Upper lobe of left lung (tissue), 6 donors: Measurements from ENCODE around the gene ANO10. TPM values are rescaled to one million over a fixed set of nuclear protein-coding genes. Genes with fewer than 3 reads are reported as not detected.

Experiments used
- ATAC-seq, 2 donors: fragments of 200-7000 bp; cut with Tn5 transposase; one replicate each; pipeline ENCODE4 v1.9.1; 2022; ENCODE audit warnings: mild to moderate bottlenecking in 2 of 2, moderate library complexity in 2 of 2; ENCODE audit not compliant: low FRiP score in 2 of 2
- DNase-seq, 2 donors: peaks; one replicate each; pipeline ENCODE4 v3.0.0-alpha.2; 2019 to 2020
- H3K27ac ChIP-seq, 4 donors: fragments of 200-600 bp; sonication (generic); one replicate each; pipeline ENCODE4 v1.5.1; 2016 to 2019
- H3K27me3 ChIP-seq, 4 donors: fragments of 200-600 bp; sonication (generic); one replicate each; pipeline ENCODE4 v1.5.1; 2017 to 2019
- H3K36me3 ChIP-seq, 4 donors: fragments of 200-600 bp; sonication (generic); one replicate each; pipeline ENCODE4 v1.5.1; 2016 to 2019
- H3K4me1 ChIP-seq, 4 donors: fragments of 200-600 bp; sonication (generic); one replicate each; pipeline ENCODE4 v1.5.1; 2018 to 2019
- H3K4me3 ChIP-seq, 4 donors: fragments of 200-600 bp; sonication (generic); one replicate each; pipeline ENCODE4 v1.5.1; 2017 to 2019; ENCODE audit warnings: mild to moderate bottlenecking in 2 of 4, moderate library complexity in 1 of 4
- H3K9me3 ChIP-seq, 4 donors: fragments of 200-600 bp; sonication (generic); one replicate each; pipeline ENCODE4 v1.5.1; 2018 to 2019
- EP300 ChIP-seq, 4 donors: sonication (generic); formaldehyde crosslinking; IDR thresholded peaks; one replicate each; pipeline ENCODE4 v1.5.1; 2017; ENCODE audit warnings: antibody characterized with exemption in 4 of 4, control low read depth in 2 of 4
- POLR2A ChIP-seq, 4 donors: fragments of 450-650 bp; IDR thresholded peaks; one replicate each; pipeline ENCODE4 v1.5.1; 2016 to 2017; ENCODE audit warnings: antibody characterized with exemption in 4 of 4, mild to moderate bottlenecking in 2 of 4
- POLR2AphosphoS5 ChIP-seq, 2 donors: sonication (generic); formaldehyde crosslinking; IDR thresholded peaks; one replicate each; pipeline ENCODE4 v1.5.1; 2017; ENCODE audit warnings: antibody characterized with exemption in 2 of 2
- WGBS, 2 donors: methylation state at CpG; one replicate each; pipeline ENCODE4 v1.1.5; 2017 to 2018; 5-methylcytosine and 5-hydroxymethylcytosine counted together
- total RNA-seq, 6 donors: library from RNA; depleted of rRNA in 4 of 6; stranded (reverse); fragments of >200 nt in 4 of 6; gene quantifications; one replicate each; pipeline versions ENCODE4 v1.1.0 to v1.2.1, GENCODE V29; 2016 to 2021
- TF ChIP-seq, protein P1 (sequence below), 6 experiments: fragments of 450-650 bp in 4 of 6; fragments of 200-600 bp in 2 of 6; sonication (generic) in 2 of 6; IDR thresholded peaks; one replicate each; pipeline ENCODE4 v1.5.1; 2016 to 2019; ENCODE audit warnings: antibody characterized with exemption in 6 of 6
- donor health status: DM: no; HTN: no; CAD: no; lungs with moderate emphysema.
- donor health status: DM: no; HTN: yes; CAD: no; lungs with severe emphysema.

Gene ANO10
- total RNA-seq, 6 donors from 2014 or later: 12.9 to 27.2 (median 18.3) TPM

GRCh38 chr3:43515208-43515917 lies 106.4 kb downstream of the ANO10 start:
- Histone ChIP-seq H3K4me3 (no peak overlapping the region), H3K9me3 (peaks cover 0 to 13% (median 9%) of the 10 kb centered on the region in 4 donors), H3K27ac (no peak overlapping the region), H3K36me3 (no peaks in the 10 kb centered on the region), H3K4me1 (no peaks in the 10 kb centered on the region), H3K27me3 (no peaks in the 10 kb centered on the region)
- 79 to 93% methylated on average over 2 of the region's 2 CpGs for WGBS, 2 donors
- DNase-seq (no peak), ATAC-seq (no peak)
- TF ChIP-seq EP300 (IDR thresholded peaks at IDR 0.05) (no peak), POLR2A (IDR thresholded peaks at IDR 0.05) (no peak), POLR2AphosphoS5 (IDR thresholded peaks at IDR 0.05) (no peak)
- TF ChIP-seq, protein P1, sequence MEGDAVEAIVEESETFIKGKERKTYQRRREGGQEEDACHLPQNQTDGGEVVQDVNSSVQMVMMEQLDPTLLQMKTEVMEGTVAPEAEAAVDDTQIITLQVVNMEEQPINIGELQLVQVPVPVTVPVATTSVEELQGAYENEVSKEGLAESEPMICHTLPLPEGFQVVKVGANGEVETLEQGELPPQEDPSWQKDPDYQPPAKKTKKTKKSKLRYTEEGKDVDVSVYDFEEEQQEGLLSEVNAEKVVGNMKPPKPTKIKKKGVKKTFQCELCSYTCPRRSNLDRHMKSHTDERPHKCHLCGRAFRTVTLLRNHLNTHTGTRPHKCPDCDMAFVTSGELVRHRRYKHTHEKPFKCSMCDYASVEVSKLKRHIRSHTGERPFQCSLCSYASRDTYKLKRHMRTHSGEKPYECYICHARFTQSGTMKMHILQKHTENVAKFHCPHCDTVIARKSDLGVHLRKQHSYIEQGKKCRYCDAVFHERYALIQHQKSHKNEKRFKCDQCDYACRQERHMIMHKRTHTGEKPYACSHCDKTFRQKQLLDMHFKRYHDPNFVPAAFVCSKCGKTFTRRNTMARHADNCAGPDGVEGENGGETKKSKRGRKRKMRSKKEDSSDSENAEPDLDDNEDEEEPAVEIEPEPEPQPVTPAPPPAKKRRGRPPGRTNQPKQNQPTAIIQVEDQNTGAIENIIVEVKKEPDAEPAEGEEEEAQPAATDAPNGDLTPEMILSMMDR (IDR thresholded peaks at IDR 0.05): no peak

- 88% methylated on average over 5 of the region's 5 CpGs for WGBS, 2 donors
- Histone ChIP-seq H3K36me3 (no peaks in the 10 kb centered on the region), H3K4me1 (no peaks in the 10 kb centered on the region), H3K27ac (no peak overlapping the region), H3K27me3 (no peaks in the 10 kb centered on the region), H3K4me3 (no peak overlapping the region), H3K9me3 (no peaks in the 10 kb centered on the region)
- DNase-seq: no peak
- TF ChIP-seq, protein P1 (IDR thresholded peaks at IDR 0.05): no peak
- no peak for TF ChIP-seq POLR2A (IDR thresholded peaks at IDR 0.05)
- no peak for TF ChIP-seq EP300 (IDR thresholded peaks at IDR 0.05)
- TF ChIP-seq POLR2AphosphoS5 (IDR thresholded peaks at IDR 0.05): no peak
- no peak for ATAC-seq
These were observed 108.9 kb downstream of the ANO10 start for GRCh38 chr3:43512754-43513404.

DNA sequence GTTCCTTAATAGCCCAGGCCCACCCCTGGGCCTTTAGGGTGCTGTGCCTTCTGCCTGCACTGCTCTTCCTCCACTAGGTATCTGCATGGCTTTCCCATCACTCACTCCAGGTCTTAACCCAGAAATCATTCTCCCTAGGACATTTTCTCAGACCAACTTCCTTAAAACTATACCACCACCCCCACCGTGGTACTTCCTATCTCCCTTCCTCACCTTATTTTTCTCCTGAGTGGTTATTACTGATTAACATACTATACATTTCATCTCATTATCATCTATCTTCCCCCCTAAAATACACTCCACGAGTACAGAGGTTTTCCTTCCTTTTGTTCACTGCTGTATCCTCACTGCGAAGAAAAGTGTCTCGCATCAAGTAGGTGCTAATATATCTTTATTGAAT lies 115.2 kb downstream of the ANO10 start:
- no peak overlapping the region for H3K4me3 ChIP-seq
- ATAC-seq: no peak
- H3K27me3 ChIP-seq: no peaks in the 10 kb centered on the region
- TF ChIP-seq POLR2A (IDR thresholded peaks at IDR 0.05) (no peak), EP300 (IDR thresholded peaks at IDR 0.05) (no peak), POLR2AphosphoS5 (IDR thresholded peaks at IDR 0.05) (no peak)
- TF ChIP-seq, protein P1 (IDR thresholded peaks at IDR 0.05): no peak
- 50 to 58% methylated on average over 4 of the region's 4 CpGs for WGBS, 2 donors
- no peaks in the 10 kb centered on the region for H3K9me3 ChIP-seq
- DNase-seq: no peak
- peaks cover 0 to 3% (median 2%) of the 10 kb centered on the region in 4 donors for H3K4me1 ChIP-seq
- no peaks in the 10 kb centered on the region for H3K36me3 ChIP-seq
- H3K27ac ChIP-seq: no peak overlapping the region

GRCh38 chr3:43505351-43505750 lies 116.5 kb downstream of the ANO10 start:
- no peak for DNase-seq
- Histone ChIP-seq H3K4me1 (peaks cover 0 to 8% (median 2%) of the 10 kb centered on the region in 4 donors), H3K27ac (no peak overlapping the region), H3K4me3 (no peak overlapping the region), H3K36me3 (no peaks in the 10 kb centered on the region), H3K9me3 (no peaks in the 10 kb centered on the region), H3K27me3 (no peaks in the 10 kb centered on the region)
- no peak for ATAC-seq
- TF ChIP-seq POLR2A (IDR thresholded peaks at IDR 0.05) (no peak), POLR2AphosphoS5 (IDR thresholded peaks at IDR 0.05) (no peak), EP300 (IDR thresholded peaks at IDR 0.05) (no peak)
- TF ChIP-seq, protein P1 (IDR thresholded peaks at IDR 0.05): no peak
- WGBS, 2 donors: 44 to 61% methylated on average over 3 of the region's 3 CpGs
